GM19193 (cell line): ENCODE measurements around the gene TFDP1.

Source experiments
- POLR2A ChIP-seq: IDR thresholded peaks from 4 replicates; pipeline ENCODE4 v1.6.1; 2011; ENCODE audit not compliant: insufficient read depth, insufficient read length; ENCODE audit errors: extremely low read depth

Gene TFDP1

DNA sequence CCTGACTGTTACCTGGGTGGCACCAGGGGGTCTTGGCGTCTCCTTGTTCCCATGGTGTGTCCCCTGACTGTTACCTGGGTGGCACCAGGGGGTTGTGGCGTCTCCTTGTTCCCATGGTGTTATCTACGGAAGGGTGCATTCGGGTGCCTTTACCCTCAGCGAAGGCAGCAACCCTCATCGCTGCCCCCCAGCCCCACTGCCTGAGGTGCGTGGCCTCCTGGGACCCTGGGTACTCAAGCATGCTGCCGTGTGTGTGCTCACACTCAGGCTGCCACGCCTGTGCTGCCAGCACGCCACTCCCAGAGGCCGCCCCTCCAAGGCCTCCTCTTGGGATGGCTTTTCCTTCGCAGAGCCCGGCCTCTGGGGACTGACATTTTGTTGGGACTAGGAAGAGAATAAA lies 25.1 kb downstream of the TFDP1 start:
- TF ChIP-seq POLR2A: no peak

DNA sequence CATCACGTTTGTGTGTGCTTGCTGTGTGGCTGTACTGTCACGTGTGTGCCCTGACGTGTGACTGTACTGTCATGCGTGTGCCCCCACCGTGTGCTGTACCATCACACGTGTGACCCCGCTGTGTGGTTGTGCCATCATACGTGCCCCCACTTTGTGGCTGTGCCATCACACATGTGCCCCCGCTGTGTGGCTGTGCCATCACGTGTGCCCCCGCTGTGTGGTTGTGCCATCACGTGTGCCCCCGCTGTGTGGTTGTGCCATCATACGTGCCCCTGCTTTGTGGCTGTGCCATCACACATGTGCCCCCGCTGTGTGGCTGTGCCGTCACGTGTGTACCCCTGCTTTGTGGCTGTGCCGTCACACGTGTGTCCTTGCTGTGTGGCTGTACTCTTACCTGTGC lies 25.7 kb downstream of the TFDP1 start:
- no peak for TF ChIP-seq POLR2A

DNA sequence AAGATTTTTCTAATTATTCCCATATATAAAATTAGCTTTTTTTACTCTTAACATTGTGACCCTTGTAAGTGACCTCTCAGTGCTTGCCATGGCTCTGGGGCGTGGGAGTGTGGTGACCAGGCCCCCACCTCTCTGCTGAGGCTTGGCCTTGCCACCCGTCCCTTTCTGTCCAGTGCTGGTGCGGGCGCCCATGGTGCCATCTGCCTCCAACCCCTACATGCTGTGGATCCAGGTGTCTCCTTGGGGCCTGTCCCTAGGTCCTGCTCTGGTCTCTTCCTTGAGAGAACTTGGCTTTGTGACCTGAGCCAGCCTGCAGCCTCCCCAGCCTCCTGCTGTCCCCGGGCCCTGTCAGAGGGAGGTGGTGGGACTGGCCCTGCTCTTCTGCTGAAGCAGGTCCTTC lies 27.4 kb downstream of the TFDP1 start:
- no peak for TF ChIP-seq POLR2A

DNA sequence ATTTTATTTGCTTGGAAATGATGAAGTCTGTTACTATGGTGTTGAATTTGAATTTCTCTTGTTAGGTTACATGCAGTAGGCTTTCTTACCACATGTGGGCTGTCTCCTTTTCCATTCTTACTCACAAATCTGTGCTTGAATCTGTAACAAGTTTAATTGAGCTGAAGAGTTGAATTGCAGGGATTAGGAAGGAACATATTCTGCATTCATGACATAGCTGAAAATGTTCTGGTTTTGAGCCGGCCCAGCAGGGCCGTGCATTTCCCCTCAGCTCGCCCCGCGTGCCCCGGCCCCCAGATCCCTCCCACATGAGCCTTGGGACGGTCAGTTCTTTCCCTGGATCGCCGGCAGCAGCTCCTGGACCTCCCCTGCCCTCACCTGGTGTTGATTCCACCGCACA lies 28.1 kb downstream of the TFDP1 start:
- TF ChIP-seq POLR2A: no peak

DNA sequence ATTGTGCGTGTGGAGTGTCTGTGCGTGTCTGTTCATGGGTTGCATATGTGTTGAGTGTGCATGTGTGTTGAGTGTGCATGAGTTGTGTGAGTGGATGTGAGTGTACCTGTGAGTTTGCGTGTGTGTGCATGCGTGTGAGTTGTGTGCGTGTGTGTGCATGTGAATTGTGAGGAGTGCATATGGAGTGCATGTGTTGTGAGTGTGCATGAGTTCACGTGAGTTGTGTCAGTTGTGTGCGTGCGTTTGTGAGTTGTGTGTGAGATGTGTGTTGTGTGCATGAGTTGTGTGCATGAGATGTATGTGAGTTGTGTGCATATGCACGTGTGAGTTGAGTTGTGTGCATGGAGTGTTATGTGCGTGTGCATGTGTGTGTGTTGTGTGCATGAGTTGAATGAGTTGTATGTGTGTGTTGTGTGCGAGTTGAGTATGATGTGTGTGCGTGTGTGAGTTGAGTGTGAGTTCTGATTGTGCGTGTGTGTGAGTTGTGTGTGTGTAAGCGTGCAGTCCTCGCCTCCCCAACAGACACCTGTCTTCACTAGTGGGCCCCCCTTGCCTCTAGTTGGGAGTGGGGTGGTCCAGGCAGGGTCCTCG lies 29.3 kb downstream of the TFDP1 start:
- TF ChIP-seq POLR2A: no peak

DNA sequence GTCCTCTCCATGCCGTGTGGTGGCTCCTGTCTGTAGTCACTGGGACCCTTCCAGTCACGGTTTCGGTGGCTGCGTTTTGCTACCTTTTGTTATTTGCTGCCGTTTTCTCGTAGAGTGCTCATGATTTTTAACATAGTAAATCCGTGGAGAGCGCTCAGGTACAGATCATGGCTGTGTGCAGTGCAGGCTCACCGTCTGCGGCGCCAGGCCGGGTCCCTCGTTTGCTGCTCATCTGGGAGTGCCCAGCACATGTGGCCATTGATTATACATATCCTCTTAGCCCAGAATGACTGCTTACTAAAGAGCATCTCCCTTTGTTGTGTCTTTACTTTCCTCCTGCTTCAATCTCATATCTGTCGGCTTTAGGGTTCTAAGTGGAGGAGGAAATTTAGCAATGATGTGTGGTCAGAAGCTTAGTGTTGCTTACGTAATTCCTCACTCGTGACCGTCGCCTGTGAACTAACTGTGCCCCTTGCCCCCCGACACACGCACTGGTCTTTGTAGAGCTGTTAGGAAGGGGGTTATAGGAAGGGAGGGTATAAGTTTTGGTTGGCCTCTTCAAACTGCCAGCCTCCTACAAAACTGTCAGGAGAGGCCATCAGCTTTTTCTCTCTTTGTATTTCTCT lies 31.8 kb downstream of the TFDP1 start:
- no peak for TF ChIP-seq POLR2A

DNA sequence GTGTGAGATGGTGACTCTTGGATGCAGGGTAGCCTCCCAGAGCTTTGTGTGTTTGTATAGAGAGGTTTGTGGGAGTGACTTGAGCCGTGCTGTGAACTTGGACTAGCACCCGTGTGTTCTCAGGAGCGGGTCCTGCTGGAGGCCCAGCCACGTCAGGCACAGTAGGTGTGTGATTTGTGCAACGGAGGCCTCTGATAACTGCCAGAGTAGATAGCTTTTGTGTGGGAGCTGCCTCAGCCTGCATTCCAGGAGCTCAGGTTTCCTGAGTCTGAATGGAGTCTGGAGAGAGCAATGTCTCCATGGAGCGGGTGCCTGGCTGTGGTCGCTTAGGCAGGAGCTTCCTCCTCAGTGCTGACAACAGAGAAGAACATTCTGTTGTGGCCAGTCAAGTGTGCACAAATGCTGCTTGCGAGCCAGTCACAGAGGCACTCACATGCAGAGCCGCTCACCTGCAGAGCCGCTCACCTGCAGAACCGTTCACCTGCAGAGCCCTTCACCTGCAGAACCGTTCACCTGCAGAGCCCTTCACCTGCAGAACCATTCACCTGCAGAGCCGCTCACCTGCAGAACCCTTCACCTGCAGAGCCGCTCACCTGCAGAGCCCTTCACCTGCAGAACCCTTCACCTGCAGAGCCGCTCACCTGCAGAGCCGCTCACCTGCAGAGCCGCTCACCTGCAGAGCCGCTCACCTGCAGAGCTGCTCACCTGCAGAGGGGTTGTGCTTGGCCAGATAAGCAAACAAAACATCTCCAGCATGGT lies 32.6 kb downstream of the TFDP1 start:
- TF ChIP-seq POLR2A: no peak

DNA sequence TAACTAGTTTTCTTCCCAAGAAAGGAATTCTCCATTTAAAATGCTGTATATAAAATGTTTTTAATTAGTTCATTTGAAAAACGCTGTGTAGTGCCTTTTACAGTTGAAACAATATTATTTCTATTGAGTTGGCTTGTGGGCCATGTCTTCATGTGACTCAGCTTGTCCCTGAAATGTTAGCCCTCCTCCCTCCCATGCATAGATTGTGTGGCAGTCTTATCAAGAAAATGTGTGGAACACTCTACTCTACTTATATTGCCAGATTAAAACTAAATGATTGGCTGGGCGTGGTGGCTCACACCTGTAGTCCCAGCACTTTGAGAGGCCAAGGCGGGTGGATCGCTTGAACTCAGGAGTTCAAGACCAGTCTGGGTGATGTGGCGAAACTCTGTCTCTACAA lies 33.4 kb downstream of the TFDP1 start:
- no peak for TF ChIP-seq POLR2A

DNA sequence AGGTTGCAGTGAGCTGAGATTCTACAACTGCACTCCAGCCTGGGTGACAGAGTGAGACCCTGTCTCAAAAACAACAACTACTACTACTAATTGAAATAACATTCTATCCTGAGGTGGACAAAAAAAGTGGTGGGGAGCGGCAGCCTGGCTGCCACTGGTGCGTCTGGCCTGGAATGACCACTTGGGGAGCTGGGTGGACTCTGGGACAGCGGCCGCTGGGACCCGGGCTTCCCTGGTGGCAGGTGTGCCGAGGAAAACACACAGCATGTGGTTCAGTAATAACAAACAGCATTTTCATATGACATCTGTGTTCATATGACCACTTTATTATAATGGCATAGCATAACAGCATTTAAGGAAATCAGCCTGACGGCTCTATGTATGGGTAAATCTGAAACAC lies 33.9 kb downstream of the TFDP1 start:
- TF ChIP-seq POLR2A: no peak

DNA sequence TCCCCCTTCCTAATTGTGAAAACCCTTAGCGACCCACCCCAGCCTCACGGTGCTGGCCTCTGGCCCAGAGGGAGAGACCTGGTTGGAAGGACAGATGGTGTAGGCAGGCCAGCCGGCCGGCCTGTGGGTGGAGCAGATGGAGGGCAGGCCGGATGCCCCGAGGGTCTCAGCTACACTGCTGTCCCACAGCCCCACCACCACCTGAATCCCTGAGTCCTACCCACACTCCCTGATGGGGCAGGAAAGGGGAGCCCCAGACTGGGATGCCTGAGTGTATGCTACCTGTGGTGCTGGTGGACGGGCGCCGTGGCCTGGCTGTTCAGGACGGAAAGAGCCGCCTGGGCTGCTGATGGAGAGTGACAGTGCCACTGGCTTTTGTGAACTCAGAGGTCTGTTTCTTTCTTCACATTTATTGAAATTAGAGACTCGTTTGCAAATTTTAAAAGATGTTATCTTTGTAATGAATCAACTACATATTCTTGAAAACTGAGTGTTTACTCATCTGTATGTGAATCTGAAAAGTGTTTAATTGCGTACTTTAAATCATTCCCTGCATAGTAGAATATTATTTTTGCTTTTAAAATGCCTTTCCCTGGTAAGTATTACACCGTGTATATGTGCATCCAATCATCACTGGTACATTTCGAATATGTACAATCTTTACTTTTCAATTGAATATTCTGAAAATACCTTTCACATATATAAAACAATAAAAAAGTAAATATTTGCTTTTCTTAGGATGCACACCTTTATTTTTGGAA lies 35.7 kb downstream of the TFDP1 start:
- TF ChIP-seq POLR2A: no peak

DNA sequence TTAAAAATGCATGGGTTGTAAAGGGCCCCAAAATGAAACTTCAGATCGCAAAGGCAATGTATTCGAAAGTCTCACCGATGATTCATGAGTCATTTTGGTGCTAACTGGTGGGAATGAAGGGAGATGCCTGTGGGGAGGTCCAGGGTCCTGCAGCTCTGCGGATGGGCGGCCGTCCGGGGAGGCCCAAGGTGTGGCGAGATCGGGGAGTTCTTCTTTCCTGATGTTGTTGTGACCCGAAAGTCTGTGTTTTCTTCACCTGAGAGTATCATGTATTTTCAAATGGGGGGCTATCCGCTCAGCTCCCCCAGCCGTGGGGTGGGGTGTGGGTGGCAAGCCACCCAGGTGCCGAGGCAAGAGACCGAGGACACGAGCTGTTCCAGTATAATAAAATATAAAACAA lies 36.5 kb downstream of the TFDP1 start:
- no peak for TF ChIP-seq POLR2A

DNA sequence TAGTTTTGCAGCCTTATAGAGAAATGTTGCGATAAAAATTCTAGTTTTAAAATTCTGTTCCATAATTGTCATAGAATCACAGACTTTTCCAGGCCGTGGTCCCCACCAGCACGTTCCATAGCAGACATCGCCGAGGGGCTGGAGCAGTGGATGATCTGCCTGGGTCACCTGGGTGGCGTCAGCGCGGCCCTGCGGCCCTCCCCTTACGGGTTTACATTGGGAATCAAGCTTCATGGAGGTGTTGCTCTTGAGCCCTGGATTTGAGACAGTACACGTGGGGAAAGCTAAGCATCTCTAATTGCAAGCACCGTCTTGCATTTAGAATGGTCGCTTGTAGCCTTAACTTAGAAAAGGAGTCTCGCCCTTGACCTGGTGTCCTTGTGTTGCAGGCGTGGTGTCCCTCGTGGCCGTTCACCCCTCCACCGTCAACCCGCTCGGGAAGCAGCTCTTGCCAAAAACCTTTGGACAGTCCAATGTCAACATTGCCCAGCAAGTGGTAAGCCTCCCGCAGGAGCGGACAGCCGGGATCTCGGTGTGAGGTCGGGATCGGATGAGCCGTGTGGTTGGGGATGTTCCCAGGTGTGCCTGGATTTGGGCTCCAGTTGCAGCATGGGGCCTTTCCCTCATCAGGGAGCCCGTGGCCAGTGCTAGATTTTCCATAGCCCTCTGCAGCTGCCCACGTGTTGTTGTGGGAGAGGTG lies 38.4 kb downstream of the TFDP1 start:
- no peak for TF ChIP-seq POLR2A

DNA sequence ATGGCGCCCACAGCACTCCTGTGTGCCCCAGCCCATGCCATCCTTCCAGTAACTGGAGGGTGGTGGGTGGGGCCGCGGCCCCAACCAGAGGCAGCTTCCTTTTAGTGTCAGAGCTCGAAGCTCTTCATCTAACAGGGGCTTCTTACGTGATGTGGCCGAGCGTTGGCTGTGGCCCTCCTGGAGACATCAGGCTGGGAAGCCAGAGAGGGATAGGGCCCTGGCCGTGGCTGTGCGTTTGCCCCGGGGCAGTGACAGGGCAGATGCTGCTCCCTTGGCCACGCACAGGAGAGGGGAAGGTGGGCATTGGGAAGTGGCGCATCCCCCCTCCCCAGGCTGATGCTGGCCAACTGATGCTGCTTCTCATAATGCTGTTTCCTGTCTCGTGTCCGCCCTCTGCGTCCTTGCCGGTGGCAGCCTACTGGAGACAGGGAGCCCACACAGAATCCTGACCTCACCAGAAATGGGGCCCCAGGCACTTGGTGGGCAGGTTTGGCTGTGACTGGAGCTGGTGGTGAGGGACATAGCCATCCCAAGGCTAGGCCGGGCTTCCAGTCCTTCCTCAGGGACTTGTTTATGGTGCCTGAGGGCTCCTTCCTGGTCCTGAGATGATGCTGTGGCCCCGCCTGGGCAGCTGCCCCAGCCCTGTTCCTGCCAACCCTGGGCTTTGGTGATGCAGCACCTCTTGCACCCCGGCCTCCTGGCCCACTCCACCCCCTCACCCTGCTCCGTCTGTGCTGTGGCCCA lies 39.1 kb downstream of the TFDP1 start:
- no peak for TF ChIP-seq POLR2A

DNA sequence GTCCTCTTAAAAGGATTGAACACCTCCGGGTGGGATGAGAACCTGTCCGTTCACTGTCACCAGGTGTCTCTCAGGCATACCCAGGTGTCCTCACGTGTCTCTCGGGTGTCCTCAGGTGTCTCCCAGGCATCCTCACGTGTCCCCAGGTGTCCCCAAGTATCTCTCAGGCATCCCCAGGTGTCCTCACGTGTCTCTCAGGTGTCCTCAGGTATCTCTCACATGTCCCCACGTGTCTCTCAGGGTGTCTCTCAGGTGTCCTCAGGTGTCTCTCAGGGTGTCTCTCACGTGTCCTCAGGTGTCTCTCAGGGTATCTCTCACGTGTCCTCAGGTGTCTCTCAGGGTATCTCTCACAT lies 39.7 kb downstream of the TFDP1 start:
- TF ChIP-seq POLR2A: no peak

DNA sequence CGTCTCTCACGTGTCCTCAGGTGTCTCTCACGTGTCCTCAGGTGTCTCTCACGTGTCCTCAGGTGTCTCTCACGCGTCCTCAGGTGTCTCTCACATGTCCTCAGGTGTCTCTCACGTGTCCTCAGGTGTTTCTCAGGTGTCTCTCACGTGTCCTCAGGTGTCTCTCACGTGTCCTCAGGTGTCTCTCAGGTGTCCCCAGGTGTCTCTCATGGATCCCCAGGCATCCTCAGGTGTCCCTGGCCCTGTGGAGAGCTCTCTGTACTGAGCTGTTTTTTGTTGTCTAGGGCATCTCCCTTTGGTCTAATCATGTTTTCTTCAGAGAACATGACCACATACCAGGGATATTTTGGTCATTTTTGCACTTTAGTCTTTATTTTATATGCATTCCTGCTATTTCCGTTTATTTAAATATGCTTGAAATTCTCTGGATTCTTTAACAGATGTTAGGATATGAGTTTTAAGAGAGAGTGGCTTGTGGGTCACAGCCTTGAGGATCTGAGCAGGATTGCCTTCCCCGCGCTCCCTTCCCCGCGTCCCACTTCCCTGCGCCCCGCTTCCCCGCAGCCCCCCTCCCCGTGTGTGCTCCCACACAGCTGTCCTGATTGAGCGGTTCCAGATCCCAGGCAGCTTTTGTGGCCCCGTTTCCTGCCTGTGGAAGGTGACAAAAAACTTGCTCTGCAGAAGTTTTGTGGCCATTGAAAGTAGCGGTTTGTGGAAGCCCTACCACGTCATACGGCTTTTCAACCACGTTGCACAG lies 41.6 kb downstream of the TFDP1 start:
- no peak for TF ChIP-seq POLR2A

DNA sequence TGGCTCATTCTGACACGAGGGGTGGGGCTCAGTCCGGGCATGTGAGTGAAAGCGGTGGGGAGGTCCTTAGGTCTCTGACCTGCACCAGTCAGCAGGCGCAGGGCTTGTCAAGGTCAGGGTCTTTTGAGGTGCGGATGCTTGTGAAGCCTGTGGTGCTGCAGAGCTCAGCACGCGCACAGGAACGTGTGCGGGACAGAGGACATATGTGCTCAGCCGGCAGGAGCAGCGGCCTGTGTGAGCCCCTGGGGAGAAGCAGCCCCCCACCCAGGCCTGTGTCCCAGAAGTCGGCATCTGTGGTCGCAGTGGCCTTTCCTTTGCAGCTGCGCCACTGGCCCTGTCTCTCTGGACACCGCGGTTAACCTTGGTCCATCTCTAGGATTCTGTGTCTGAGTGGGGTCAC lies 42.6 kb downstream of the TFDP1 start:
- TF ChIP-seq POLR2A: no peak
